H1 (cell line): Measurements from ENCODE around the gene FOXN4. TPM values are rescaled to one million over a fixed set of nuclear protein-coding genes. Genes with fewer than 3 reads are reported as not detected.

ENCODE experiments used
- CTCF ChIA-PET: fragments of 300-600 bp; sonication (Branson Sonifier 250); formaldehyde crosslinking; loops from one replicate; lab custom pipeline; 2021; ENCODE audit not compliant: partially characterized antibody; lab: Charles Lee
- POLR2A ChIA-PET: fragments of 300-600 bp; sonication (Branson Sonifier 250); formaldehyde crosslinking; loops from one replicate; lab custom pipeline; 2021; ENCODE audit warnings: inconsistent platforms; ENCODE audit not compliant: partially characterized antibody; lab: Charles Lee
- DNase-seq, 2 experiments: peaks; one replicate each; pipeline versions ENCODE4 v3.0.0 to v3.0.0-alpha.2; 2010 to 2022; ENCODE audit warnings: low spot score in 2 of 2, low read depth in 1 of 2, mixed read lengths in 1 of 2
- FAIRE-seq: peaks from 2 replicates; lab custom pipeline; 2011; peaks lifted over from hg19 to GRCh38; lab: Jason Lieb, UNC
- H2AFZ ChIP-seq: 2 replicates; pipeline ENCODE4 v1.8.1; 2012; ENCODE audit warnings: low read length, inconsistent platforms
- H2AK5ac ChIP-seq: 2 replicates; pipeline ENCODE4 v1.6.1; 2013; ENCODE audit warnings: low read depth, low read length
- H2BK120ac ChIP-seq: replicated peaks from 2 replicates; pipeline ENCODE3; 2013; ENCODE audit warnings: low read depth, low read length, inconsistent platforms
- H2BK12ac ChIP-seq: 2 replicates; pipeline ENCODE4 v1.6.1; 2013; ENCODE audit warnings: low read depth, low read length
- H2BK15ac ChIP-seq: 2 replicates; pipeline ENCODE4 v1.6.1; 2013; ENCODE audit warnings: low read length
- H2BK20ac ChIP-seq: 2 replicates; pipeline ENCODE4 v1.6.1; 2013; ENCODE audit warnings: low read length
- H2BK5ac ChIP-seq: 2 replicates; pipeline ENCODE4 v1.6.1; 2013; ENCODE audit warnings: low read depth, low read length
- H3K14ac ChIP-seq: 2 replicates; pipeline ENCODE4 v1.6.1; 2013; ENCODE audit warnings: inconsistent platforms; ENCODE audit not compliant: insufficient read length
- H3K18ac ChIP-seq: 2 replicates; pipeline ENCODE4 v1.6.1; 2013; ENCODE audit warnings: low read length; ENCODE audit errors: extremely low read depth
- H3K23ac ChIP-seq: 2 replicates; pipeline ENCODE4 v1.6.1; 2013; ENCODE audit warnings: inconsistent platforms; ENCODE audit not compliant: insufficient read length
- H3K23me2 ChIP-seq: 2 replicates; pipeline ENCODE4 v1.6.1; 2013; ENCODE audit warnings: low read depth, low read length
- H3K27ac ChIP-seq: 2 replicates; pipeline ENCODE4 v1.6.1; 2011; ENCODE audit warnings: low read depth, low read length, inconsistent platforms
- H3K27me3 ChIP-seq, 4 experiments: replicated peaks in 1 of 4; 1 replicate in 1 of 4; 2 replicates in 3 of 4; pipeline versions ENCODE4 v1.6.1 to v1.8.1; 2011 to 2013; ENCODE audit warnings: low read length in 3 of 4, mild to moderate bottlenecking in 3 of 4, inconsistent platforms in 2 of 4, mixed read lengths in 2 of 4, moderate library complexity in 1 of 4; ENCODE audit not compliant: control insufficient read depth in 3 of 4, insufficient read depth in 3 of 4; ENCODE audit errors: extremely low read depth in 1 of 4
- H3K36me3 ChIP-seq, 4 experiments: 2 replicates each; pipeline versions ENCODE4 v1.6.1 to v1.8.1; 2011 to 2013; ENCODE audit warnings: mild to moderate bottlenecking in 4 of 4, low read length in 3 of 4, moderate library complexity in 2 of 4, control low read depth in 1 of 4, inconsistent platforms in 1 of 4; ENCODE audit not compliant: insufficient read depth in 4 of 4, control insufficient read depth in 2 of 4
- H3K4ac ChIP-seq: replicated peaks from 2 replicates; pipeline ENCODE3; 2013; ENCODE audit warnings: low read length, low read depth, mixed read lengths, inconsistent platforms; ENCODE audit not compliant: insufficient read length
- H3K4me1 ChIP-seq, 4 experiments: replicated peaks in 1 of 4; 1 replicate in 1 of 4; 2 replicates in 3 of 4; pipeline versions ENCODE4 v1.6.1 to v1.8.1; 2011 to 2013; ENCODE audit warnings: low read length in 3 of 4, inconsistent platforms in 2 of 4, mixed read lengths in 1 of 4; ENCODE audit not compliant: insufficient read depth in 4 of 4, control insufficient read depth in 3 of 4
- H3K4me2 ChIP-seq, 2 experiments: 2 replicates each; pipeline versions ENCODE4 v1.6.1 to v1.8.1; 2011 to 2013; ENCODE audit warnings: low read depth in 2 of 2, low read length in 2 of 2, control low read depth in 1 of 2, inconsistent platforms in 1 of 2, mild to moderate bottlenecking in 1 of 2; ENCODE audit not compliant: insufficient read depth in 1 of 2
- H3K4me3 ChIP-seq, 4 experiments: fragments of 200-600, 300-600 bp in 1 of 4; sonication (generic), shearing (Covaris generic), sonication (Bioruptor Twin) in 1 of 4; 2 replicates each; pipeline versions ENCODE4 v1.5.1 to v1.8.1; 2011 to 2016; ENCODE audit warnings: low read length in 4 of 4, low read depth in 3 of 4, control low read depth in 2 of 4, inconsistent platforms in 2 of 4, mild to moderate bottlenecking in 2 of 4, mixed read lengths in 1 of 4, moderate library complexity in 1 of 4; ENCODE audit not compliant: insufficient read depth in 2 of 4; ENCODE audit errors: extremely low read depth in 1 of 4
- H3K56ac ChIP-seq: replicated peaks from 2 replicates; pipeline ENCODE3; 2013; ENCODE audit warnings: low read depth, mild to moderate bottlenecking, mixed read lengths, low read length, inconsistent platforms; ENCODE audit not compliant: insufficient read length
- H3K79me1 ChIP-seq: 2 replicates; pipeline ENCODE4 v1.6.1; 2013; ENCODE audit warnings: low read depth, low read length, control low read depth
- H3K79me2 ChIP-seq, 2 experiments: 2 replicates each; pipeline versions ENCODE4 v1.6.1 to v1.8.1; 2012 to 2013; ENCODE audit warnings: low read length in 2 of 2, mild to moderate bottlenecking in 2 of 2, inconsistent platforms in 1 of 2; ENCODE audit not compliant: insufficient read depth in 2 of 2, control insufficient read depth in 1 of 2
- H3K9ac ChIP-seq, 4 experiments: replicated peaks in 1 of 4; 1 replicate in 1 of 4; 2 replicates in 3 of 4; pipeline versions ENCODE4 v1.6.1 to v1.8.1; 2011 to 2013; ENCODE audit warnings: low read depth in 3 of 4, low read length in 3 of 4, control low read depth in 2 of 4, mild to moderate bottlenecking in 2 of 4, moderate library complexity in 2 of 4, inconsistent platforms in 1 of 4; ENCODE audit errors: extremely low read depth in 1 of 4
- H3K9me3 ChIP-seq, 2 experiments: 2 replicates each; pipeline versions ENCODE4 v1.6.1 to v1.8.1; 2012 to 2013; ENCODE audit warnings: mild to moderate bottlenecking in 2 of 2, moderate library complexity in 2 of 2, control low read depth in 1 of 2, inconsistent platforms in 1 of 2, low read depth in 1 of 2, low read length in 1 of 2, mixed read lengths in 1 of 2; ENCODE audit not compliant: insufficient read depth in 2 of 2
- H4K20me1 ChIP-seq, 2 experiments: replicated peaks in 1 of 2; 2 replicates each; pipeline versions ENCODE3 to v1.8.1; 2011 to 2013; ENCODE audit warnings: inconsistent platforms in 2 of 2, low read length in 2 of 2, mild to moderate bottlenecking in 1 of 2; ENCODE audit not compliant: insufficient read depth in 2 of 2, control insufficient read depth in 1 of 2
- H4K5ac ChIP-seq: 2 replicates; pipeline ENCODE4 v1.6.1; 2013; ENCODE audit warnings: low read length, low read depth, mixed read lengths, inconsistent platforms; ENCODE audit not compliant: insufficient read length
- H4K8ac ChIP-seq: 2 replicates; pipeline ENCODE4 v1.8.0; 2013; ENCODE audit warnings: mild to moderate bottlenecking, moderate library complexity, low read length, inconsistent platforms; ENCODE audit not compliant: insufficient read depth; ENCODE audit errors: extremely low read depth
- H4K91ac ChIP-seq: replicated peaks from 2 replicates; pipeline ENCODE3; 2013; ENCODE audit warnings: low read length, mixed read lengths, inconsistent platforms; ENCODE audit not compliant: insufficient read length
- EGR1 ChIP-seq: IDR thresholded peaks from 2 replicates; pipeline ENCODE4 v1.6.1; 2011; ENCODE audit warnings: low read depth, low read length, borderline replicate concordance
- GABPA ChIP-seq: IDR thresholded peaks from 2 replicates; pipeline ENCODE4 v1.6.1; 2011; ENCODE audit warnings: mild to moderate bottlenecking, low read length, moderate library complexity, borderline replicate concordance; ENCODE audit not compliant: insufficient read depth
- HDAC6 ChIP-seq: IDR thresholded peaks from one replicate; pipeline ENCODE4 v1.7.1; 2012; ENCODE audit warnings: low read depth, mild to moderate bottlenecking, inconsistent platforms, low read length, moderate library complexity
- KDM4A ChIP-seq: IDR thresholded peaks from one replicate; pipeline ENCODE4 v1.7.1; 2012; ENCODE audit warnings: low read depth, mild to moderate bottlenecking, moderate library complexity, low read length, inconsistent platforms; ENCODE audit not compliant: severe bottlenecking
- SIN3A ChIP-seq, 2 experiments: IDR thresholded peaks in 1 of 2; conservative IDR thresholded peaks in 1 of 2; 2 replicates each; pipeline ENCODE4 v1.6.1; 2011 to 2012; ENCODE audit warnings: low read length in 2 of 2, improper control_type of control experiment in 1 of 2, low read depth in 1 of 2, mild to moderate bottlenecking in 1 of 2
- WGBS, 2 experiments: shearing (Covaris generic) in 1 of 2; methylation state at CpG; one replicate each; pipeline versions ENCODE4 v1.1.6 to v1.1.7; 2013 to 2015; ENCODE audit warnings: low lambda C conversion rate in 2 of 2, mixed read lengths in 2 of 2, inconsistent platforms in 1 of 2, low coverage in 1 of 2, missing lambda C conversion rate in 1 of 2; ENCODE audit not compliant: insufficient replicate concordance in 2 of 2, insufficient coverage in 1 of 2, insufficient read length in 1 of 2; ENCODE audit errors: extremely low coverage in 1 of 2, missing lambda C conversion rate in 1 of 2; 5-methylcytosine and 5-hydroxymethylcytosine counted together
- polyA plus RNA-seq, 7 experiments: library from polyadenylated mRNA; depleted of rRNA in 3 of 7; stranded (reverse) in 5 of 7; unstranded in 2 of 7; fragments of >200 nt in 5 of 7; fragments of 200-250 nt in 2 of 7; gene quantifications; 1 replicate in 5 of 7; 2 replicates in 1 of 7; 4 replicates in 1 of 7; pipeline versions ENCODE4 v1.2.1 to v1.2.3, GENCODE V29; 2011 to 2013; ENCODE audit warnings: missing spikeins in 2 of 7, mixed read lengths in 2 of 7
- total RNA-seq: library from RNA; stranded (reverse); fragmentation: NEBNext Ultra II Directional; extraction: Animal tissue kit (Norgen Biotek cat#: 25700); gene quantifications from 2 replicates; pipeline ENCODE4 v1.2.1, GENCODE V29; 2021
- TF ChIP-seq, protein P1 (sequence below): IDR thresholded peaks from 2 replicates; pipeline ENCODE4 v1.6.1; 2012; ENCODE audit warnings: inconsistent platforms

FOXN4 gene
- total and polyA plus RNA-seq, 2 of the 8 experiments (the other 6 are each of a cell fraction or from before 2014, with no cell fraction given) = 0.26 to 0.29 TPM

DNA sequence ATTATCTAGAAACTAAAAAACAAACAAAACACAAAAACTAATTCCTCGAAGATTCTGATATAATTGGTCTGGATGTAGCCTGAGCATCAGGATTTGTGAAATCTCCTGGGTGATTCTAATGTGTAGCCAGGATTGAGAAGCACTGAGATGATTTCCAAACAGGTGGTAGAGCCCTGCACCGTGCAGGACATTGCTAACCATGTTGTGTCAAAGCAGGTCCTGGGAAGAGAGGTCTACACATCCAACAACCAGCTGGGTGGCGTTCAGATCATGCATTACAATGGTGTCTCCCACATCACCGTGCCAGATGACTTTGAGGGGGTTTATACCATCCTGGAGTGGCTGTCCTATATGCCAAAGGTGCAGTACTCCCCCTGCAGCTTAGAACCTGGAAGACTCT, 56.3 kb downstream of the FOXN4 start:
- no peak overlapping the region for H2BK120ac ChIP-seq
- H3K79me1 ChIP-seq = no peaks in the 10 kb centered on the region
- no peak overlapping the region for H3K56ac ChIP-seq
- H3K4me3 ChIP-seq = no peak overlapping the region
- H4K20me1 ChIP-seq = no peaks in the 10 kb centered on the region
- H3K9ac ChIP-seq = no peak overlapping the region
- no peak overlapping the region for H2AFZ ChIP-seq
- H3K14ac ChIP-seq = no peak overlapping the region
- no peaks in the 10 kb centered on the region for H3K79me2 ChIP-seq
- ChIA-PET CTCF (interaction anchor here (0.5 to 1.6 kb wide), 4 partner anchors 31 to 607 kb away, joined by 3 to 5 read pairs (median 4); no protein-coding TSS in a partner anchor), POLR2A (no interaction called here)
- no peak overlapping the region for H2AK5ac ChIP-seq
- H4K91ac ChIP-seq = no peak overlapping the region
- H3K23me2 ChIP-seq = no peaks in the 10 kb centered on the region
- no peak overlapping the region for H3K27ac ChIP-seq
- H3K4me1 ChIP-seq = no peaks in the 10 kb centered on the region
- H3K36me3 ChIP-seq = peaks cover 0 to 11% (median 0%) of the 10 kb centered on the region in 4 experiments; a peak in 1 of 8 replicates
- no peak for TF ChIP-seq GABPA
- TF ChIP-seq HDAC6 = no peak
- TF ChIP-seq, protein P1, sequence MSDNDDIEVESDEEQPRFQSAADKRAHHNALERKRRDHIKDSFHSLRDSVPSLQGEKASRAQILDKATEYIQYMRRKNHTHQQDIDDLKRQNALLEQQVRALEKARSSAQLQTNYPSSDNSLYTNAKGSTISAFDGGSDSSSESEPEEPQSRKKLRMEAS = no peak
- TF ChIP-seq EGR1 = no peak
- no peak for TF ChIP-seq KDM4A
- TF ChIP-seq SIN3A (conservative IDR thresholded peaks at IDR 0.05 in 1 of 2, IDR thresholded peaks at IDR 0.05 in 1 of 2; ENCODE audit: low read depth in 1 of 2, low read length in 2 of 2) = no peak
- no peak overlapping the region for H2BK12ac ChIP-seq
- H2BK5ac ChIP-seq = no peak overlapping the region
- H3K4ac ChIP-seq = no peak overlapping the region
- H3K18ac ChIP-seq = no peak overlapping the region
- DNase-seq (no peak), FAIRE-seq (no peak)
- no peak overlapping the region for H4K5ac ChIP-seq
- no peak overlapping the region for H3K23ac ChIP-seq
- H2BK15ac ChIP-seq = no peak overlapping the region
- H3K9me3 ChIP-seq = peaks cover 9 to 15% of the 10 kb centered on the region in 2 experiments; a peak in 2 of 4 replicates
- H3K27me3 ChIP-seq = 0 out of 7 replicates have a peak, but pooled peaks cover 0 to 2% (median 0%) of the 10 kb centered on the region in 4 experiments
- H4K8ac ChIP-seq = no peak overlapping the region
- 88% methylated on average over 4 of the region's 4 CpGs; no CpG with 5 or more reads in 1 of the 2 experiments for WGBS, 2 experiments
- no peak overlapping the region for H3K4me2 ChIP-seq
- H2BK20ac ChIP-seq = no peak overlapping the region
